Activated gamma-delta T cell treated with Interleukin-2 at 50 U/mL for 16 hours (primary cell): ENCODE measurements around the gene PGM1.
A peak's percentile ranks its signal among the peaks of the same experiment; 100 is the strongest.
"Not testable (repeated sequence)": the region's sequence is repeated elsewhere in the genome, so short reads cannot be mapped to it uniquely, and the experiment has no call there.

Experiments
- DNase-seq: peaks from one replicate; pipeline ENCODE4 v3.0.0-alpha.2; 2020

PGM1 gene

DNA sequence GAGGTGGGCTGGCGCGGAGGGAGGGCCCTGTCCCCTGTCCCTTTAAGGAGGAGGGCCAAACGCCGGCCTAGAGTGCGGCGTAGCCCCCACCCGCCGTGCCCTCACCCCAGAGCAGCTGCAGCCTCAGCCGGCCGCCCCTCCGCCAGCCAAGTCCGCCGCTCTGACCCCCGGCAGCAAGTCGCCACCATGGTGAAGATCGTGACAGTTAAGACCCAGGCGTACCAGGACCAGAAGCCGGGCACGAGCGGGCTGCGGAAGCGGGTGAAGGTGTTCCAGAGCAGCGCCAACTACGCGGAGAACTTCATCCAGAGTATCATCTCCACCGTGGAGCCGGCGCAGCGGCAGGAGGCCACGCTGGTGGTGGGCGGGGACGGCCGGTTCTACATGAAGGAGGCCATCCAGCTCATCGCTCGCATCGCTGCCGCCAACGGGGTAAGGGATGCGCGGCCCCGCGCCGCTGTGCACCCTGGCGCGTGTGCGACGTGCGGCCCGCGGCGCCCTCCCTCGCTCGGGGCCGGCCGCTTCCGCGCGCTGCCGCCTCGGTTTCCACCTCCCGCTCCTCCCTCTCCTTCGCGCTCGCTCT lies at the start of gene PGM1:
Gene PGM1 (plus strand): TSS at position 109 of the 583 bp plus-strand sequence. CDS start 78 bp downstream, at position 187.
- peak; percentile 68 for DNase-seq

DNA sequence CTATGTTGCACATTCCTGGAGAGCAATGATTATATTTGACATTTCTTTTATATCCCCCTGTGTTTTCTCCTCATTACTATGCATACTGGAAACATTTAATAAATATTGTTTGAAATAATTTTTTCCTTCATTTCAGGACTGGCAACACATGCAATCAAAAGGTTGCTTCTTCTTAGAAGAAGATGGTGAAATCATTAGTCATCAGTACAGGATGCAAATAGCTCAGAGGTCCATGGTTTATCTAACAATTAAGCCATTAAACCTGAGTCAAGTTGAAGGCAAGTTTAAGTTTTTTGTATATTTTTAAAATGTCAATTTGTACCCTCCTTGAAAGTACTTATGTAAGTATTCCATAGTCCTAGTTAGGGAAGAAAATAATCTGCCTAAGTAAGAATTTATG lies 47.4 kb upstream of the PGM1 start:
- DNase-seq, result no peak

DNA sequence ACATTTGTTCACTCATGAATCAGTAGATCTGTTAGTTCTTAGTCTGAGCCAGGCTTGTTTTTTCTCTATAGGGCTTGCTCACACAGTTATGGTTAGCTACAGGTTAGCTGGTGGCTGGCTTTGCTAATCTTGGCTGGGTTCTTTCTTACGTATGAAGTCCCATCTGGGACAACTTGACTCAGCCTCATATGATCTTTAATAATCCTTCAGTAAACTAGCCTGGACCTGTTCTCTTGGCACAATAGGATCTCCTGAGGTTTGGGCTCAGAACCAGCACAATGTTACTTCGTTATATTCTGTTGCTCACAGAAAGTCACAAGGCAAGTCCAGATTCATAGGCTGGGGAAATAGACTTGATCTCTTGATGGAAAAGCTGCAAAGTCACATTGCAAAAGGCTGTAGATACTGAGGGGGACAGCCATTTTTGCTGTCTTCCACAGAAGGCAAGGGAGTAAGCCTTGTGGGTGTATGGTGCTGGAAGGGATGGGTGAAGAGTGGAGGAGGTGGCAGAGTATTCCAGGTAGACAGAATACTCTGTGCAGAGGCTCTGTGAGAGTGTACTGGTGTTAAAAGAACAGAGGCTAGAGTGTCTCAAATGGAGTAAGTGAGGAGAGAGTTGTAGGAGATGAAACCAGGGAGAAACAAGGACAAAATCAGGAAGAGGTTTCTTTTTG lies 45.5 kb upstream of the PGM1 start:
- DNase-seq, result no peak

DNA sequence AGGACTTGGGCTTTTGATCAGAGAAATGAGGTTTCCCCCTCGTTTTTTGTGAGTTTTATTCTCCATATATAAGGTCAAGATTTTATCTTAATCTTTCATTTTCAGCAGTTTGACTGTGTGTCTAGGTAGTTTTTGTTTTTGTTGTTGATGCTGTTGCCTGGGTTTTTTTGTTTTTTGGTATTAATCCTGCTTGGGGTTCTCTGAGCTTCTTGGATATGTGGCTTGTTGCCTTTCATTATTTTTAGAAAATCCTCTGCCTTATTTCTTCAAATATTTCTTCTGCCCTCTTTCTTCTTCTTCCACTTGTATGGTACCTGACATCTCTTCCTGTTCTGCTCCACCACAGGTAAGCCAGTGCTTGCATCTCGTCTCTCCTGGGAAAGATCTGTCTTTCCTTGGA lies 44.9 kb upstream of the PGM1 start:
- no peak for DNase-seq

DNA sequence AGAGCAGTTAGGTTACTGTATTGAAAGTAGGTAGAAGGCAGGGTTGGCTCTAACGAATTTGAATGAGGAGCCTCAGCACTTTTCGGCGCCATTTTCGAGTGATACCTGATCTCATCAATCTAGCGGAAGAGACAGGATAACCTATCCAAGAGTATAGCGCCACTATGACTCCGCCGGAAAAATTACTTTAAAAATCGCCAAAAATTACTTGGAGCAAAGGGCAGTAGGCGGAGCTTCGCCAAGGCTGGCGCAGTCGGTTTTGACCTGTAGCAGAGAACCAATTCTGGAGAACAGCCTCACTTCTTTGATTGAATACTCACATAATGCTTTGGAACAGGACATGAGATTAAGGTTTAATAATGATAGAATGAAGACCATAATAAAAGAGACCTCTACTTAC lies 44.3 kb upstream of the PGM1 start:
- DNase-seq, result no peak

DNA sequence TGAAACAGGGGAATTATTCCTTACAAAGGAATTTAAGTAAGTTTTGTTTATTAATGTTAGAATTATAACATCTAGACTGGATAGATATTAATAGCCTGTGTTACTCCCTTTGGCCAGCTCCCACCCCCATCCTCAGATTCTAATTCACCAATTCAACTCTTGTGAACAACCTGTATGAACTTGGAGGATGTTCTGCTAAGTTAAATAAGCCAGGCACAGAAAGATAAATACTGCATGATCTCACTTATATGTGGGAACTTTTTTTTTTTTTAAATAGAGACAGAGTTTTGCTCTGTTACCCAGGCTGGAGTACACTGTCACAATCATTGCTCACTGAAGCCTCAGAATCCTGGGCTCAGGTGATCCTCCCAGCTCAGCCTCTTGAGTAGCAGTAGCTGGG lies 37.7 kb upstream of the PGM1 start:
- no peak for DNase-seq

DNA sequence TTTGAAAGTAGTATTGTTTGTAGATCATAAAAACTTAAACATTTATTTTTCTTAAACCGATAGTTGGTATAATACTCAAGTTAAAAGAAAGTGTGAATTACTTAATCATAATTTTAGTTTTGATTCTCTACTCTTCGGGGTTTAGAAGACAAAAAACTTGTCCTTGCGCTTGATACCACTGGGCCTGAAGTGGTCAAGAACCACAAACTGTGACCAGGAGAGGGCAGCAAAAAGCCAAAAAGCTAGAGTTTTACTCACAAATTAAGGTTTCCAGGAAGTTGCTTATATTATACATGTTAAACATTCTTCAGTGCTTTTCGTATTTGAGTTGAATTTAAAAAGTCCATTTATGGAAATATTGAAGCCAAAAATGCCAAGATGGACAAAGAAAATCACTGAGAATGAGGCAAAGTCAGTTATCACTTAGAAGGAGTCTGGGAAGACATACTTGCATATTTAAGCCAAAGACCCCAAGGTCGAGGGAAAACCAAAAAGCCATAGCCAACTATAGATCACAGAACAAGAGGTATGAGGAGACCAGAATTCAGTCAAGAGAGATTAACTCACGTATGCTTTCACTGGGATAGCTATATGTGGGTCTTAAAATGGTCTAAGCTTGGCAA lies 35.7 kb upstream of the PGM1 start:
- no peak for DNase-seq

DNA sequence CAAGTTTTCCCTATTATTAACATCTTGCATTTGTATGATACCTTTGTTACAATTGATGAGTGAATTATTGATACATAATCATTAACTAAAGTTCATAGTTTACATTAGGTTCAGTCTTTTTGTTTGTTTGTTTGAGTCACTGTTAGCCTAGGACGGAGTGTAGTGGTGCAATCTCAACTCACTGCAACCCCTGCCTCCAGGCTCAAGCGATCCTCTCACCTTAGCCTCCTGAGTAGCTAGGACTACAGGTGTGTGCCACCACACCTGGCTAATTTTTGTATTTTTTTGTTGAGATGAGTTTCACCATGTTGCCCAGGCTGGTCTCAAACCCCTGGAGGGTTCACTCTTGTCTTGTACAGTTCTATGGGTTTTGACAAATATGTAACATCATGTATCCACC lies 33.9 kb upstream of the PGM1 start:
- no peak for DNase-seq

DNA sequence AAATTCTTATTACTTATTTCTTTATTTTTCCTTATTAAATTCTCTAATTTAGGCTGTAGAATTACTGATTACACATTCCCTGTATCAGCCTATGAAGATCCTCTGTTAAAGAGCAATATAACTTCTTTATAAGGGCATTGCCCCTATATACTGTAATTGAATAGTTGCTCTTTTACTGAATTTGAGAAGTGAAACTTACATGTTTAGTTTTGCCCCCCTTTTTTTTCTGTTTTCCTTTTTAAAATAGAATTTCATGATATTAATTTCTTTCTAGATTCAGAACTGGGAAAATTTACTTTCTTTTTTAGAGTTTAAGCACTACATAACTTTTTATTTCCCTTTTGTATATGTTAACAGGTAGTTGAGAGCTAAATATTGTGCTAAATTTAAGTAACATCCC lies 29.5 kb upstream of the PGM1 start:
- DNase-seq, result no peak

DNA sequence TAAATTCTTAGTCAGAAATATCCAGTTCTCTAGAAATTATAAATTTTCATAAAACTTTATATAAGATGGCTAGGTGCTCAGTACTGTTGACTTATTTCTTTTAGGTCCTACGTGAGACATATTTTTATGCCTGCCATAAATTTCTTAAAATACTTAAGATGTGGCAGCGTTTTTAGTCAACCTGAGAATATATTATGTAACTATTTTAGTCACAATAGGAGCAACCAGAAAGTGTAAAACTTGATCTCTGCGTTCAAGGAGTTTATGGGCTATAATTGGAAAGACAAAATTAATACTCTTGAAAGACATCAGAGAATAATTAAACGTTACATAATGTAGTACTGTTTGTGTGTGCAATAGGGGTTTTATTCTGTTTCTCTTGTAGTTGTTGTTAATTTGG lies 24.1 kb upstream of the PGM1 start:
- no peak for DNase-seq

DNA sequence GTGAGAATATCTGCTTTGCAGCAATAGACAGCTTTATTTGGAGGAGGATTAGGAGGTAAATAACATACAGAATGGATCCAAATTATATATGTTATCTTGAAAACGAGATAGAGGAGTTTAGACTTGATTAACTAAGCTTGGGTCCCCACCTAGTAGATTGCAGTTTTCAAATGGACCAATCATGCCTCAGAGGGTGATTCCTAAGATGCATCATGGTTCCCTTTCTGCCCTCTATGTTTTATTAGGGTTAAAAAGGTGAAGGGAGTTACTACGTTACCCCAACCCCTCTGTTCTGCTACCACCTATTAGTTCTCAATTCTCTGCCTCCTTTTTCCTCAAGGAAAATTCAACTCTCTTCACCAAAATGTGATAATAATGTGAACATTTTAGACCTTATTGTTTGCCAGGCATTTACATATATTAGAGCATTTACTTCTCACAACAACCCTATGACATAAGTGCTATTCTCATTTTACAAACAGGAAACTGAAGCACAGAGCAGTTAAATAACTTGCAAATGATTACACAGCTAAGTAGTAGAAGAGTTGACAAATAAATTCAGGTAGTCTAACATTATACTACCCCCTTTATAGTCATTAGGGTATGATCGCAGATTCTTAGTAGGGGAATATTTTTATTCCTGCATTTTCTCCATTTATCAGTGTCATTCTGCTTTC lies 23.4 kb upstream of the PGM1 start:
- DNase-seq, result no peak

DNA sequence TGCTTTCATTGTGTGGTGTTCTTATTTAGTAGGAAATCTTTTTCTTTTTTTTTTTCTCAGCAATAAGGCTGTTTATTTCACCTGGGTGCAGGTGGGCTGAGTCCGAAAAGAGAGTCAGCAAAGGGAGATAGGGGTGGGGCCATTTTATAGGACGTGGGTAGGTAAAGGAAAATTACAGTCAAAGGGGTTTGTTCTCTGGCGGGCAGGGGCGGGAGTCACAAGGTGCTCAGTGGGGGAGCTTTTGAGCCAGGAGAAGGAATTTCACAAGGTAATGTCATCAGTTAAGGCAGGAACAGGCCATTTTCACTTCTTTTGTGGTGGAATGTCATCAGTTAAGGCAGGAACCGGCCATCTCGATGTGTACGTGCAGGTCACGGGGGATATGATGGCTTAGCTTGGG lies 20.5 kb upstream of the PGM1 start:
- DNase-seq, result not testable (repeated sequence)

DNA sequence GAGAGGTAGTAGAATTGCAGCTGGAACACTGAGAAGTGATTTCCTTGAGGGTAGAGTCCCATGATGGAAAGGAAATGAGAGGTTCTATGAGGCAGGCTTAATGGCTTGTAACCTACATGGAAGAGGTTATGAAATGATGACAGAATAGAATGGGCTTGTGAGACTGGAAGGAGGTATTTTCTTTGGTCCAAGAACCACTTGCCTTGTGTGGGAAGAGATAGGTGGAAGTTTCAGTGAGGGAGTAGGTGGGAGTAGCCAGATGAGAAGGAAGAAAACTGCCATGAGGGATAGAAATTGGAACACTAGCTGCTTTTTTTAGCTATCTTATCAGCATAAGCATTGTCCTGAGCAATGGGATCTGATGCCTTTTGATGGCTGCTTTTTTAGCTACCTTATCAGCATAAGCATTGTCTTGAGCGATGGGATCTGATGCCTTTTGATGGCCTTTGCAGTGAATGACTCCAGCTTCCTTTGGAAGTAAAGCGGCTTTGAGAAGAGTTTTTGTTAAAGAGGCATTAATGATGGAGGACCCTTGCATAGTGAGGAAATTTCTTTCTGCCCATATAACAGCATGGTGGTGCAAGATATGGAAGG lies 18.9 kb upstream of the PGM1 start:
- DNase-seq, result not testable (repeated sequence)

DNA sequence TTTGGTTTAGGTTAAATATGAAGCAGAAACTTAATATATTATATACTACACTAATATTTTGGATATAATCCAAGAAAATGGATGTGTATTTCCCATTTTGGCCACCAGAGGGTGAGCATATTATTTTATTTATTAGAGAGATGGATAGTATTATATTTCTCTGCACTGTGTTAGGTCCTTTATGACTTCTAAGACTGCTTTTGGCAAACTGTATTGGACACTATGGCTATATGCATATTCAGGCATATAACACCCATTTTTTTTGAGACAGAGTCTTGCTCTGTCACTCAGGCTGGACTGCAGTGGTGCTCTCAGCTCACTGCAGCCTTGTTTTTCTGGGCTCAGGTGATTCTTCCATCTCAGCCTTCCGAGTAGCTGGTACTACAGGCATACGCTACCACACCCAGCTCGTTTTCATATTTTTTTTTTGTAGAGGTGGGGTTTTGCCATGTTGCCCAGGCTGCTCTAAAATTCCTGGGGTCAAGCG lies 17.8 kb upstream of the PGM1 start:
- no peak for DNase-seq

DNA sequence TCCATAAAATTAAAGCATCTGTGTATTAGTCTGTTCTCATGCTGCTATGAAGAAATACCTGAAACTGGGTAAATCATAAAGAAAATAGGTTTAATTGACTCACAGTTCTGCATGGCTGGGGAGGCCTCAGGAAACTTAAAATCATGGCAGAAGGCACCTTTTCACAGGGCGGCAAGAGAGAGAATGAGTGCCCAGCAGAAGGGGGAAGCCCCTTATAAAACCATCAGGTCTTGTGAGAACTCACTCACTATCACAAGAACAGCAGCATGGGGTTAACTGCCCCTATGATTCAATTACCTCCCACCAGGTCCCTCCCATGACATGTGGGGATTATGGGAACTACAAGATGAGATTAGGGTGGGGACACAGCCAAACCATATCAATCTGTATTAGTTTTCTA lies 6.9 kb upstream of the PGM1 start:
- not testable (repeated sequence) for DNase-seq

DNA sequence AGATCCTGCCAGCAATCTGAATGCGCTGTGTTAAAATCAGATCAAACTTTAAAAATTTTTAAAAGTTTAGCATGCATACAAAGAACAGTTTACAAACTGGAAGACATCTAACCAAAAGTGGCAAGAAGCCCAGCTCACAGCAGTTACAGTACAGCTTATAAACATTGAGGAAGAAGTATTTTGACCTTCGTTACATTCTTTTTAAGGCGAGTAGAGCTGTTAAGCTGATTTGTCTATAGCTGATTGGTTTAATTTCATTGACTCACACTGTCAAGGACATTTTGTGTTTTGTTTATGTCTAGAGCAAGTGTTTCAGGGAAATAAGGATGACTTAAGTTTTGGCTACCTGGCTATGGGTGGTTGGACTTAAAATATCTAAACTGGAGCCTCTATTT lies 3.0 kb upstream of the PGM1 start:
- DNase-seq, result no peak

DNA sequence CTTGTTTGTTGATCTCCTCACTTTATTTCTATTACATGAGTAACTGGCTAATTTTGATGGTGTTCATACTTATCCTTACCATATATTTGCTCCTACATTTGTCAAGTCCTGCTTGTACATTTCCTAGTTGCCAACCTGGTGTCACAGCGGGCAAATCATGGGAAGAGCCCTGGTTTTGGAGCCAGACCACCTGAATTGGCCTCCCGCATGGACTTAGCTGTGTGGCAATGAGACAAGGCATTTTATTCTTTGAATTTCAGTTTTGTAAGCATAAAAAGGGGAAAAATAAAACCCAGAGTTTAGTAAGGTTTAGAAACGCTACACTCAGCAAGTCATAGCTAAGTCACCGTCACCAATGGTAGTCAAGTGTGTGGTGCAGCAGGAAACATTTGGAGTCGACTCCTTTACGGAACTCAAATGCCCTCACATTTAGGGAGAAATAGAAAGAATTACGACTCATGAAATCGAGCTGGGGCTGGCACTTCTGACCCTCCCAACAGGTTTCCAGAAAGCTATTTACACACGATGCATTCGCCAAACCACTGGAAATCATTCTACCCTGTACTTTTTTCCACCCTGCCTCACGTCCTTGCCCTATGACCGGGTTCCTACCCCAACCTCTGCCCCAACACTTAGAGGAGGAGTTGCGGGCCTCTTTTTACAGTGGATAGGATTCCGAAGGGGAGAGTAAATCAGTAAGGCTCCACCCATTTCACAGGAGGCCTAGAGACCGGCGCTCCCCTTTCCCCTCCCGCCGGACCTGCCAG lies 492 bp upstream of the PGM1 start:
- no peak for DNase-seq

DNA sequence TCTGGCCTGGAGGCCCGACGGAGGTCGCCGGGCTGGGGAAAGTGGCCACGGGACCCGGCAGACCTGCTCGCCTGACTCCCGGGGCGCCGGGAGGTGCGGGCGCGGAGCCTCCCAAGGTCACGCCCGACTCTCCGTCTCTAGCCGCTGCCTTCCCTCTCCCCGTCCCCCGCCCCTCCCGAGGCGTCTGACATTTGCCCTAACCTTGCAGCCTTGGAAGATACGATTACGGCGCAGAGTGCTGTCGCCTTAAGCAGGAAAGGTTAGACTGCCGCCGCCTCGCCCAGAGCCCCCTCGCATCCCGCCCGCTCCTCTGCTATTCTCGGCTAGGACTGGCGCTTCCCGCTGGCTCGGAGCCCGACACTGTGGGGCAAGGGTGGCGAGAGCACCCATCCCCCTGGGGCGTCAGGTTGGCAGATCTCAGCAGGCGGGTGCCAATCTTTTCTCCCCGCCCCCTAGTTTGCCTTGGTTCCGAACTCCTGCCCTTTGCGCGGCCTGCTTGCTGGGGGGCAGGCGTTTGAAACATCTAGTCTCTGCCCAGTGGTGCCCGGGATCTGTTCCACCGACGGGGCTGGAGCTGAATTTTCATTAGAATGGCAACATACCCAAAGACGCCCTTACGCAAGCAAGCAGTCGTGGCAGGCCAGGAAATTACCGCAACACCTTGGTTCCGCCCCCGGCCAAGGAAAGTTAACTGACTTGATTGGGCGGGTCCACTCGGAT lies 835 bp downstream of the PGM1 start:
- DNase-seq, result peak; percentile 52

DNA sequence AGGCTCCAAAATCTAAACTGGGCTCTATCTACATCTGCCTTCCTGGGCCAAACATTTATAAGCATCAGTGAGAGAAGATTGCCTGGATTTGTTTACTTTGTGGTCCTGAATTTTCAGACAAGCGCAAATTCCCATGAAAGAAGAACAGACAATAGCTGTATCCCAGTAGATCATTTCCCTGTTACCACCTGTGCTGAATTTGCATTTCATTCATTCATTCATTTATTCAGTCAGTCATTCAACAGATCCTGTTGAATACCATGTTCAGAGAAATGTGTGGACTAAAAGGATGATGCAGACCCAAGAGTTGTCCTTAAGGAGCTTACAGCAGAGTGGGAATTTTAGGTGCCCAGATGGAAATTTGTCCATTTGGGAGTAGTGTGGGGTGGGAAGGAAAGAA lies 2.2 kb downstream of the PGM1 start:
- no peak for DNase-seq

DNA sequence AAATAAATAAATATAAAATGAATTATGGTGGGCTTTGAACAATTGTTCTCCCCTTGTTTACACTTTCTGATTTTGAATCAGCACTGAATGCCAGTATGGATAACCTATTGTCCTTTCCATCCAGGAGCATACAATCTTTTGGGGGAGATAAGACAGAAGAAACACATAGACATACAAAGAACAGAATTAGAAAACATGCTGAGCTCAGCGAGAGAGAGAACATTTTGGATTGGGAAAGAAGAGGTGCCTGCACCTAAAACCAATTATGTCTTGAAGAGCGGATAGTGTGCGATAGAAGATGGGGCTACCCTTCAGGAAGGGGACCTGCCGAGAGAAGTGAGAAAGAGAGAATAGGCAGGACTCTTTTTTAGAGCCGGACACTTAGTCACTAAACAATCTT lies 6.6 kb downstream of the PGM1 start:
- DNase-seq, result no peak

DNA sequence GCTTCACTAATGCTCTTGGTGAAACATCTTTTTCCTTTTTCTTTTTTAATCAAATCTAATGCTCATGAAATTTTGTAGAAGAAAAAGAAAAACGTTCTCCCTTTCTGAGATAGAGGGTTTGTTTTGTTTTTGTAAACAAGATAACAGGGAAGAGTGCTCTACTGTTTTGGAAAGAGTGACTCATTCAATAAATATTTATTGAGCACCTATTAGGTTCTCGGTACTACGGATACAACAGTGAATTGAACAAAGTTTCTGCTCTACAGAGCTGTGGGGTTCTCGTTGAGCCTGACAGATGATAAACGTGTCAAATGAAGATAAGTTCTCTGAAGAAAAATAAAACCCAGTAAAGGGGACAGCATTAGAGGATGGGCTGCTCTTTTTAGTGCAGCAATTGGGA lies 7.0 kb downstream of the PGM1 start:
- no peak for DNase-seq

DNA sequence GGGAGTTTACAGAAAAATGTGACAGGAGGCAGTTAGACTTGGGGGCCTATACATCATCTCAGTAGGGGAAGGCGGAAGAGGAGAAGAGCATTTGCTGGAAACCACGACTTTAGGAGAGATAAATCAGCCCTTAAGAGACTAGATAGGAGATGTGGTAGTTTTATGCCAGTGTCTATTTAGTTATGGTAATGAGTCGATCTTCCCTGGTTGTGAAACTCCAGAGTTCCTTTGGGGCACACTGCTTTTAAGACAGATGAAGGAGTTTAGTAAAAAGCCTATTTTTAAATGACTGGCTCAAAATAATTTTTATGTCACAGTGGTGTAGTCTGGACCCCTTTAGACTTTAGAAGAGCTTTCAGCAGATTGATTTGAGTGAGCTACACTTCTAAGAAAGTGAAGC lies 7.8 kb downstream of the PGM1 start:
- no peak for DNase-seq
